GM06990 (cell line): ENCODE data around the gene ZNF260.

Experiments used
- DNase-seq: peaks from one replicate; pipeline ENCODE4 v3.0.0-alpha.2; 2011; ENCODE audit not compliant: insufficient read length; ENCODE audit errors: extremely low read depth
- H3K27me3 ChIP-seq: replicated peaks from 2 replicates; pipeline ENCODE4 v1.6.0; 2011; ENCODE audit warnings: low read length; ENCODE audit not compliant: control insufficient read depth, insufficient read depth
- H3K36me3 ChIP-seq: 2 replicates; pipeline ENCODE4 v1.5.1; 2011; ENCODE audit warnings: low read length; ENCODE audit not compliant: control insufficient read depth, insufficient read depth
- H3K4me3 ChIP-seq: replicated peaks from 2 replicates; pipeline ENCODE4 v1.5.1; 2011; ENCODE audit warnings: low read depth, mild to moderate bottlenecking, control low read depth, low read length
- TF ChIP-seq, protein P1 (sequence below): IDR thresholded peaks from 2 replicates; pipeline ENCODE4 v1.5.1; 2011; ENCODE audit warnings: low read length, control low read depth, mild to moderate bottlenecking, inconsistent platforms; ENCODE audit not compliant: insufficient read depth, poor library complexity, severe bottlenecking

ZNF260 gene

DNA sequence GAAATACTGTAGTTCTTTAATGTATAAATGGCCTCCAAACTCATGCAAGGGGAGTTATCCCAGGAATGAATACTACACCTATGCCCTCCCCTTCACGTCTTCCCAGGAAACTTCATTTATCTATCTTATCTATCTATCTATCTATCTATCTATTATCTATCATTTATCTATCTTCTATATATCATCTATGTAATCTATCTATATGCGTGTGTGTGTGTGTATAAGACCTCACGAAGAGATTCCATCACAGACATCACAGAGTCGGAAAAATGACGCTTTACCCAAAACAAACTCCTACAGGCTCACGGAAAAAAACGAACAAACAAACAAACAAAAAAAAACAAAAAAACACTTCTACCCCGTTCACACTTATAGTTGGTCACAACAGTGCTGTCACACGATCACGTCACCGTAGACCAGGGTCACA is 44.5 kb upstream of the ZNF260 start:
- Histone ChIP-seq H3K4me3 (peak overlapping the region; percentile 72), H3K36me3 (peaks cover 6% of the 10 kb centered on the region), H3K27me3 (no peaks in the 10 kb centered on the region)
- DNase-seq = no peak
- TF ChIP-seq, protein P1, sequence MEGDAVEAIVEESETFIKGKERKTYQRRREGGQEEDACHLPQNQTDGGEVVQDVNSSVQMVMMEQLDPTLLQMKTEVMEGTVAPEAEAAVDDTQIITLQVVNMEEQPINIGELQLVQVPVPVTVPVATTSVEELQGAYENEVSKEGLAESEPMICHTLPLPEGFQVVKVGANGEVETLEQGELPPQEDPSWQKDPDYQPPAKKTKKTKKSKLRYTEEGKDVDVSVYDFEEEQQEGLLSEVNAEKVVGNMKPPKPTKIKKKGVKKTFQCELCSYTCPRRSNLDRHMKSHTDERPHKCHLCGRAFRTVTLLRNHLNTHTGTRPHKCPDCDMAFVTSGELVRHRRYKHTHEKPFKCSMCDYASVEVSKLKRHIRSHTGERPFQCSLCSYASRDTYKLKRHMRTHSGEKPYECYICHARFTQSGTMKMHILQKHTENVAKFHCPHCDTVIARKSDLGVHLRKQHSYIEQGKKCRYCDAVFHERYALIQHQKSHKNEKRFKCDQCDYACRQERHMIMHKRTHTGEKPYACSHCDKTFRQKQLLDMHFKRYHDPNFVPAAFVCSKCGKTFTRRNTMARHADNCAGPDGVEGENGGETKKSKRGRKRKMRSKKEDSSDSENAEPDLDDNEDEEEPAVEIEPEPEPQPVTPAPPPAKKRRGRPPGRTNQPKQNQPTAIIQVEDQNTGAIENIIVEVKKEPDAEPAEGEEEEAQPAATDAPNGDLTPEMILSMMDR = no peak

GRCh38 chr19:36564391-36564790 is 36.3 kb upstream of the ZNF260 start:
- Histone ChIP-seq H3K27me3 (no peaks in the 10 kb centered on the region), H3K36me3 (no peaks in the 10 kb centered on the region; the same call in none of the 2 replicates), H3K4me3 (no peak overlapping the region)
- no peak for DNase-seq
- TF ChIP-seq, protein P1 = no peak

DNA sequence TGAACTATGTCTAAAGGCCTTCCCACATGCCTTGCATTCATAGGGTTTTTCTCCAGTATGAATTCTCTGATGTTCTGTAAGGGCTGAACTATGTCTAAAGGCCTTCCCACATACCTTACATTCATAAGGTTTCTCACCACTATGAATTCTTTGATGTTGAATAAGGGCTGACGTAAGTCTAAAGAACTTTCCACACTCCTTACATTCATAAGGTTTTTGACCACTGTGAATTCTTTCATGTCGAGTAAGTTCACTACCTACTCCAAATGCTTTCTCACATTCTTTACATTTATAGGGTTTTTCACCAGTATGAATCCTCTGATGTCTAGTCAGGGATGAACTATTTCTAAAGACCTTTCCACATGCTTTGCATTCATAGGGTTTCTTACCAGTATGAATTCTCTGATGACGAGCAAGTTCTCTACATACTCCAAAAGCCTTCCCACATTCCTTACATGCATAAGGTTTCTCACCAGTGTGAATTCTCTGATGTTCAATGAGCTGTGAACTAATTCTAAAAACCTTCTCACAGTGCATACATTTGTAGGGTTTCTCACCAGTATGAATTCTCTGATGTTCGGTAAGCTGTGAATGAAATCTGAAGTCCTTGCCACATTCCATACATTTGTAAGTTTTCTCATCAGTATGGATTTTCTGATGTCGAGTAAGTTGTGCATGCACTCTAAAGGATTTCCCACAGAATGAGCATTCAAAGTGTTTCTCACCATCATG is 19.1 kb upstream of the ZNF260 start:
- DNase-seq = no peak
- Histone ChIP-seq H3K36me3 (no peaks in the 10 kb centered on the region; the same call in 1 of the 2 replicates), H3K4me3 (no peak overlapping the region), H3K27me3 (no peaks in the 10 kb centered on the region)
- TF ChIP-seq, protein P1 = no peak

DNA sequence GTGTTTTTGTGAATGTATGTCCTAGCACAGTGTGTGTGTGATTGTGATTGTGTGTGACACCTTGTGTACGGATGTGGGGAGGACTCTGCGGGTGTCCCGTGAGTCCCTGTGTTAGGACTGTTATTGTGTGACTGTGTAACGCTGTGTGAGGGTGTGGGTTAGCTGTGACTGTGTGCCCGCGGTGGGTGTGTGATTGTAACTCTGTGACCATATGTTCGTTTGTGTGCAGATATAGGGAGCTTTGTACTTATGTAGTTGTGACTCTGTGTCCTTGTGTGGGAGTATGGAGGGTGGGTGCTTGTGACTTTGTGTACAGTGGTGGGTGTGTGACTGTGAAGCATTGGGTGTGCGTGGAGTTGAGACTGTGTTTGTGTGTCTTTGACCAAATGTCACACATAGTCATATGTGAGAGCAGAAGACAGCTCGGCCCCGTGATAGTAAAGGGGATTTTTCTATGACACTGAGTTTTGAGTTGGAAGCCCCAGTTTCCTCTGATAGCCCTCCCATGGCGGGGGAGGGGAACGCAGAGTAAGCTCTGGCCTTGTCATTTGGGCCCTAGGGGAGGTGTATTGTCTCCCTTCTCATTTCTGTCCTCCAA is 949 bp upstream of the ZNF260 start:
- Histone ChIP-seq H3K27me3 (no peaks in the 10 kb centered on the region), H3K4me3 (peak overlapping the region; percentile 99), H3K36me3 (peaks cover 3% of the 10 kb centered on the region)
- TF ChIP-seq, protein P1 = no peak
- DNase-seq = no peak

DNA sequence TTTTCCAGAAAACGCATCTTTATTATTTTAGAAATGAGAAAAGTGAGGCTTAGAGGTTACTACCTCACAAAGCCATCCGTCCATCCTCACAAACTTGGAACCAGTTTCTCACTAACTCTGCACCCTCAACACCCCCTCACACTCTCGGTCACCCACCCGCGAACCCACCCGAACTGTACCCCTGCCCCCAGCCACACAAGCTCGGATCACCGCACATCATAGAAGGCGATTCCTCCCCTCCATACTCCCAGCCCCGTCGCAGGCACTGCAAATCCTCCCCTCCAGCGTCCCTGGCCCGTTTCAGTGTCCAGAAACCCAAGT is 238 bp downstream of the ZNF260 start:
- no peaks in the 10 kb centered on the region for H3K27me3 ChIP-seq
- H3K4me3 ChIP-seq = peak overlapping the region; percentile 99
- no peak for DNase-seq
- TF ChIP-seq, protein P1 = no peak
- peaks cover 6% of the 10 kb centered on the region for H3K36me3 ChIP-seq

DNA sequence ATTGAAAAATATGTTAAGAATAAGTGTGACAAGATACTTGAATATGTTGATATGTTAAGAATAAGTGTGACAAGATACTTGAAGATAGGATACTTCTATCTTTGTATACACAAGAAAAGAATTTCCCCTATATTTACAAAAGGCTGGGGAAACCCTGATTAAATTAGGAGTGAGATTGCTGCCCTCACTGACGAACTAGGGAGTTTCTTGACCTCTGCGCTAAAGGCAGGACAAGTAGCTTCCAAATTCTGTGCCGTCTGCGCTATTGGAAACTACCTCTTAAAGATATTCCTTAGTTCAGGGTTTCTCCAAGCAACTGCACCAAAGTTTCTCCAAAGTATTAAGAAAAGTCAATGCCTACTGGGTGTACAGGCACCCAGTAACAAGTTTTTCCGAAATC is 730 bp downstream of the ZNF260 start:
- DNase-seq = peak; percentile 13
- Histone ChIP-seq H3K27me3 (no peaks in the 10 kb centered on the region), H3K36me3 (peaks cover 6% of the 10 kb centered on the region), H3K4me3 (peak overlapping the region; percentile 99)
- TF ChIP-seq, protein P1 = no peak
